ENCODE data around the gene RASGEF1C.

Gene RASGEF1C

GRCh38 chr5:180133551-180133950 lies 75.5 kb downstream of the RASGEF1C start:
- DNase-seq = no peak
- TF ChIP-seq CTCF (IDR thresholded peaks at IDR 0.05; ENCODE audit: low read depth, low read length, missing control alignments) = no peak
- Histone ChIP-seq H3K27ac (no peak overlapping the region), H3K36me3 (replicated peaks) (no peaks in the 10 kb centered on the region), H3K27me3 (replicated peaks) (peaks cover 5% of the 10 kb centered on the region), H3K4me3 (ENCODE audit: low read depth, low read length) (no peak overlapping the region)
- in situ Hi-C loops (cut with HindIII; ENCODE audit: low pct_ligation_motif_present, low sequenced_read_pairs) = no loop called here

- DNase-seq = no peak
- in situ Hi-C loops (cut with HindIII; ENCODE audit: low pct_ligation_motif_present, low sequenced_read_pairs) = no loop called here
- no peak overlapping the region for H3K27ac ChIP-seq
- peaks cover 5% of the 10 kb centered on the region for H3K27me3 ChIP-seq (replicated peaks)
- H3K36me3 ChIP-seq (replicated peaks) = no peaks in the 10 kb centered on the region
- TF ChIP-seq CTCF (IDR thresholded peaks at IDR 0.05; ENCODE audit: low read depth, low read length, missing control alignments) = no peak
- no peak overlapping the region for H3K4me3 ChIP-seq (ENCODE audit: low read depth, low read length)
These were observed 76.0 kb downstream of the RASGEF1C start for GRCh38 chr5:180133060-180133459.

GRCh38 chr5:180130876-180131740 lies 77.9 kb downstream of the RASGEF1C start:
- no peak for DNase-seq
- no peak overlapping the region for H3K27ac ChIP-seq
- TF ChIP-seq CTCF (IDR thresholded peaks at IDR 0.05; ENCODE audit: low read depth, low read length, missing control alignments) = no peak
- H3K4me3 ChIP-seq (ENCODE audit: low read depth, low read length) = no peak overlapping the region
- in situ Hi-C loops (cut with HindIII; ENCODE audit: low pct_ligation_motif_present, low sequenced_read_pairs) = no loop called here
- no peaks in the 10 kb centered on the region for H3K36me3 ChIP-seq (replicated peaks)
- H3K27me3 ChIP-seq (replicated peaks) = peaks cover 5% of the 10 kb centered on the region

GRCh38 chr5:180130291-180130869 lies 78.6 kb downstream of the RASGEF1C start:
- Histone ChIP-seq H3K27me3 (replicated peaks) (peaks cover 5% of the 10 kb centered on the region), H3K4me3 (ENCODE audit: low read depth, low read length) (no peak overlapping the region), H3K36me3 (replicated peaks) (no peaks in the 10 kb centered on the region), H3K27ac (no peak overlapping the region)
- in situ Hi-C loops (cut with HindIII; ENCODE audit: low pct_ligation_motif_present, low sequenced_read_pairs) = no loop called here
- no peak for DNase-seq
- TF ChIP-seq CTCF (IDR thresholded peaks at IDR 0.05; ENCODE audit: low read depth, low read length, missing control alignments) = no peak

GRCh38 chr5:180129291-180130190 lies 79.5 kb downstream of the RASGEF1C start:
- no peak overlapping the region for H3K27ac ChIP-seq
- no peaks in the 10 kb centered on the region for H3K36me3 ChIP-seq (replicated peaks)
- no peak overlapping the region for H3K4me3 ChIP-seq (ENCODE audit: low read depth, low read length)
- no peak for DNase-seq
- in situ Hi-C loops (cut with HindIII; ENCODE audit: low pct_ligation_motif_present, low sequenced_read_pairs) = no loop called here
- TF ChIP-seq CTCF (IDR thresholded peaks at IDR 0.05; ENCODE audit: low read depth, low read length, missing control alignments) = no peak
- peaks cover 7% of the 10 kb centered on the region for H3K27me3 ChIP-seq (replicated peaks)

All from brain microvascular endothelial cell (primary cell).